ENCODE results near the gene GNA12. TPM values are rescaled to one million over a fixed set of nuclear protein-coding genes. Genes with fewer than 3 reads are reported as not detected.
A peak's percentile ranks its signal among the peaks of the same experiment; 100 is the strongest.

The GNA12 gene
- total RNA-seq, 1 donor from 2014 or later, result 67.2 TPM

DNA sequence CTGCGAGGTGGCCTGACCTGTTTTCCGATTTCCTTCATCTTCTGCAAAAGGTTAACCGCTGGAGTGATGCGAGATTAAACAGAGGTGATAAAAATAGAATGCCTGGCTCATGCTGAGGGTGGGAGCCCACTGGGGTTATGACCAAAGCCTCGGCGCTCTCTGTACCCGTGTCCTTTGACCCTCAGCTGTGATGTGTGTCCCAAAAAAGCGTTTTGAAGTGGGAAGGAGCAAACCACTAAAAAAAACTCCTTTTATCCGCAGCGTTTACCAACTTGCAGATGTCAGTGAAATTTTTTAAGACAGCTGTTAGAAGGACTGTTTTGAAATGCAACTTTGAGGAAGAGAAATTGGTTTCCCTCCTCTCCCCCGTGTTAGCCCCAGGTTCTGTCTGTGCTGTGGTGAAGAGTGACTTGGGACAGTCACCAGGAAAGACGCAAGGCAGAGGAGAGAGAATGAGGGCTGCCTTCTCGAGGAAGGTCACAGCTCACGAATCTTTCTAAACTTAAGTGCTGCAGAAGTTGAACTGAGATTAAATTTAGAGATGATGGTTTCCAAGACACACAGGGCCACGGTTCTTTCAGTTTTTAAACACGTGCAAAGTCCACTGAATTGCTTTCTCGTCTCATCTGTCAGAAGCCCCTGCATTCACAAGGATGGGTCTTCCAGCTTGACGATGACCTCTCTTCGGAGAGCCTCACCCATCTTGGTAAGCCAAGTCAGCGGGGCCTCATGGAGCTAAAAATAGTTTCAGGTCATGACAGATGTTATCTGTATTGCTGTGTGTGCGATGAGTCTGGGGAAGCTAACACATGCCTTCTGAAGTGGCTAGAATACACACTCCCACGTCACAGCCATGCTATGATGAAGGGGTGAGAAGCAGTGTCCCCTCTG lies 128.5 kb downstream of the GNA12 start:
- Histone ChIP-seq H3K79me2 (ENCODE audit: insufficient read depth, low read length) (no peaks in the 10 kb centered on the region), H3K27ac (ENCODE audit: low read depth, low read length) (no peak overlapping the region), H3K4me1 (ENCODE audit: insufficient read depth, low read length) (peaks cover 14% of the 10 kb centered on the region), H3K9me3 (ENCODE audit: insufficient read depth, low read depth, low read length) (no peaks in the 10 kb centered on the region), H3K36me3 (ENCODE audit: insufficient read depth, low read length) (peaks cover 4% of the 10 kb centered on the region), H3K9ac (ENCODE audit: low read length) (no peak overlapping the region), H3K4me3 (ENCODE audit: insufficient read depth, low read depth, low read length) (no peak overlapping the region), H2AFZ (ENCODE audit: low read depth, low read length) (no peak overlapping the region), H3K27me3 (ENCODE audit: insufficient read depth, low read length) (no peaks in the 10 kb centered on the region), H3K4me2 (ENCODE audit: low read length) (peak overlapping the region; percentile 28), H4K20me1 (ENCODE audit: insufficient read depth, low read length) (peaks cover 3% of the 10 kb centered on the region)
- FAIRE-seq, result no peak
- Mint-ChIP-seq H3K27me3 (ENCODE audit: low read depth, unreplicated experiment) (no peaks in the 10 kb centered on the region), H3K4me3 (ENCODE audit: unreplicated experiment) (no peak overlapping the region), H3K27ac (ENCODE audit: unreplicated experiment) (no peak overlapping the region), H3K36me3 (ENCODE audit: low read depth, unreplicated experiment) (peaks cover 43% of the 10 kb centered on the region), H3K4me1 (ENCODE audit: low read depth, unreplicated experiment) (peaks cover 12% of the 10 kb centered on the region), H3K9me3 (ENCODE audit: unreplicated experiment) (peaks cover 5% of the 10 kb centered on the region)
- DNase-seq (ENCODE audit: low read depth), result no peak
- TF ChIP-seq, protein P1, sequence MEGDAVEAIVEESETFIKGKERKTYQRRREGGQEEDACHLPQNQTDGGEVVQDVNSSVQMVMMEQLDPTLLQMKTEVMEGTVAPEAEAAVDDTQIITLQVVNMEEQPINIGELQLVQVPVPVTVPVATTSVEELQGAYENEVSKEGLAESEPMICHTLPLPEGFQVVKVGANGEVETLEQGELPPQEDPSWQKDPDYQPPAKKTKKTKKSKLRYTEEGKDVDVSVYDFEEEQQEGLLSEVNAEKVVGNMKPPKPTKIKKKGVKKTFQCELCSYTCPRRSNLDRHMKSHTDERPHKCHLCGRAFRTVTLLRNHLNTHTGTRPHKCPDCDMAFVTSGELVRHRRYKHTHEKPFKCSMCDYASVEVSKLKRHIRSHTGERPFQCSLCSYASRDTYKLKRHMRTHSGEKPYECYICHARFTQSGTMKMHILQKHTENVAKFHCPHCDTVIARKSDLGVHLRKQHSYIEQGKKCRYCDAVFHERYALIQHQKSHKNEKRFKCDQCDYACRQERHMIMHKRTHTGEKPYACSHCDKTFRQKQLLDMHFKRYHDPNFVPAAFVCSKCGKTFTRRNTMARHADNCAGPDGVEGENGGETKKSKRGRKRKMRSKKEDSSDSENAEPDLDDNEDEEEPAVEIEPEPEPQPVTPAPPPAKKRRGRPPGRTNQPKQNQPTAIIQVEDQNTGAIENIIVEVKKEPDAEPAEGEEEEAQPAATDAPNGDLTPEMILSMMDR (IDR thresholded peaks at IDR 0.05; ENCODE audit: insufficient read depth, low read depth, low read length), result no peak

DNA sequence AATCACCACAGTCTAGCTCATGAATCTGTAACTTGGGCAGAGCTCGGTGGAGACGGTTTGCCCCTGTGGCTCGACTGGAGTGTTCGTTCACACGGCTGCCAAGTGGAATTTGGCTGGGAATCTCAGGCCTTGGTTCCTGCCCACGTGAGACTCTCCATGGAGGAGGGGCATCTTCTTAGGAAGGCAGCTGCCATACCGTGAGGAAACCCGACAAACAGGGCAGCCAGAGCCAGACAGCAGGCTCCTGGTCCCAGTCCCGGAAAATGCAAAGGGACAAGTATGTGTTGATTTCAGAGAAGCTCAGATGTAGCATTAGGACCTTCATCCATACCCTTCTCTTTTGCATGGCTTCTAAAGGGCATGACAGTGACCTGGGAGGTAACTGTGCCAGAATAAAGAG lies 129.5 kb downstream of the GNA12 start:
- Mint-ChIP-seq H3K36me3 (ENCODE audit: low read depth, unreplicated experiment) (peaks cover 37% of the 10 kb centered on the region), H3K4me3 (ENCODE audit: unreplicated experiment) (no peak overlapping the region), H3K9me3 (ENCODE audit: unreplicated experiment) (peaks cover 4% of the 10 kb centered on the region), H3K4me1 (ENCODE audit: low read depth, unreplicated experiment) (peaks cover 12% of the 10 kb centered on the region), H3K27ac (ENCODE audit: unreplicated experiment) (no peak overlapping the region), H3K27me3 (ENCODE audit: low read depth, unreplicated experiment) (no peaks in the 10 kb centered on the region)
- H3K27ac ChIP-seq (ENCODE audit: low read depth, low read length), result no peak overlapping the region
- H3K27me3 ChIP-seq (ENCODE audit: insufficient read depth, low read length), result no peaks in the 10 kb centered on the region
- H3K4me1 ChIP-seq (ENCODE audit: insufficient read depth, low read length), result peaks cover 14% of the 10 kb centered on the region
- no peaks in the 10 kb centered on the region for H3K79me2 ChIP-seq (ENCODE audit: insufficient read depth, low read length)
- no peak for FAIRE-seq
- peaks cover 4% of the 10 kb centered on the region for H3K36me3 ChIP-seq (ENCODE audit: insufficient read depth, low read length)
- TF ChIP-seq EZH2 (IDR thresholded peaks at IDR 0.05; ENCODE audit: insufficient read depth, low read length), result no peak
- TF ChIP-seq, protein P1 (IDR thresholded peaks at IDR 0.05; ENCODE audit: insufficient read depth, low read depth, low read length), result no peak
- no peak overlapping the region for H2AFZ ChIP-seq (ENCODE audit: low read depth, low read length)
- DNase-seq (ENCODE audit: low read depth), result no peak
- no peak overlapping the region for H3K4me2 ChIP-seq (ENCODE audit: low read length)
- no peak overlapping the region for H3K9ac ChIP-seq (ENCODE audit: low read length)
- no peaks in the 10 kb centered on the region for H3K9me3 ChIP-seq (ENCODE audit: insufficient read depth, low read depth, low read length)
- no peak overlapping the region for H3K4me3 ChIP-seq (ENCODE audit: insufficient read depth, low read depth, low read length)
- peaks cover 8% of the 10 kb centered on the region for H4K20me1 ChIP-seq (ENCODE audit: insufficient read depth, low read length)

- H3K27ac ChIP-seq (ENCODE audit: low read depth, low read length), result no peak overlapping the region
- FAIRE-seq, result no peak
- peaks cover 12% of the 10 kb centered on the region for H3K4me1 Mint-ChIP-seq (ENCODE audit: low read depth, unreplicated experiment)
Observed at GRCh38 chr7:2713978-2714377, 130.1 kb downstream of the GNA12 start.

More at GRCh38 chr7:2713978-2714377, 130.1 kb downstream of the GNA12 start:
- DNase-seq (ENCODE audit: low read depth), result no peak
- no peak overlapping the region for H3K4me3 Mint-ChIP-seq (ENCODE audit: unreplicated experiment)
- H3K4me3 ChIP-seq (ENCODE audit: insufficient read depth, low read depth, low read length), result no peak overlapping the region
- peaks cover 4% of the 10 kb centered on the region for H3K9me3 Mint-ChIP-seq (ENCODE audit: unreplicated experiment)
- peaks cover 37% of the 10 kb centered on the region for H3K36me3 Mint-ChIP-seq (ENCODE audit: low read depth, unreplicated experiment)
- no peak overlapping the region for H3K9ac ChIP-seq (ENCODE audit: low read length)
- H3K4me2 ChIP-seq (ENCODE audit: low read length), result no peak overlapping the region
- H3K4me1 ChIP-seq (ENCODE audit: insufficient read depth, low read length), result peaks cover 14% of the 10 kb centered on the region
- no peaks in the 10 kb centered on the region for H3K9me3 ChIP-seq (ENCODE audit: insufficient read depth, low read depth, low read length)
- H3K27me3 ChIP-seq (ENCODE audit: insufficient read depth, low read length), result no peaks in the 10 kb centered on the region
- no peak for TF ChIP-seq EZH2 (IDR thresholded peaks at IDR 0.05; ENCODE audit: insufficient read depth, low read length)
- TF ChIP-seq, protein P1 (IDR thresholded peaks at IDR 0.05; ENCODE audit: insufficient read depth, low read depth, low read length), result no peak
- H4K20me1 ChIP-seq (ENCODE audit: insufficient read depth, low read length), result peaks cover 12% of the 10 kb centered on the region
- peaks cover 4% of the 10 kb centered on the region for H3K36me3 ChIP-seq (ENCODE audit: insufficient read depth, low read length)
- H2AFZ ChIP-seq (ENCODE audit: low read depth, low read length), result no peak overlapping the region
- H3K27ac Mint-ChIP-seq (ENCODE audit: unreplicated experiment), result no peak overlapping the region
- H3K79me2 ChIP-seq (ENCODE audit: insufficient read depth, low read length), result no peaks in the 10 kb centered on the region
- H3K27me3 Mint-ChIP-seq (ENCODE audit: low read depth, unreplicated experiment), result no peaks in the 10 kb centered on the region
